CD4-positive, alpha-beta T cell treated with Interferon alpha-2 for 1 hour (primary cell): ENCODE data around the gene GRID2.
"Not testable (repeated sequence)": the region's sequence is repeated elsewhere in the genome, so short reads cannot be mapped to it uniquely, and the experiment has no call there.

Source experiments
- DNase-seq, 2 donors: peaks; one replicate each; pipeline ENCODE4 v3.0.0-alpha.2; 2020 to 2022

Gene GRID2

GRCh38 chr4:92444143-92444843, 140.5 kb downstream of the GRID2 start:
- DNase-seq, result not testable (repeated sequence)

- DNase-seq, result no peak
Measured at GRCh38 chr4:92445127-92445526, 141.4 kb downstream of the GRID2 start.

DNA sequence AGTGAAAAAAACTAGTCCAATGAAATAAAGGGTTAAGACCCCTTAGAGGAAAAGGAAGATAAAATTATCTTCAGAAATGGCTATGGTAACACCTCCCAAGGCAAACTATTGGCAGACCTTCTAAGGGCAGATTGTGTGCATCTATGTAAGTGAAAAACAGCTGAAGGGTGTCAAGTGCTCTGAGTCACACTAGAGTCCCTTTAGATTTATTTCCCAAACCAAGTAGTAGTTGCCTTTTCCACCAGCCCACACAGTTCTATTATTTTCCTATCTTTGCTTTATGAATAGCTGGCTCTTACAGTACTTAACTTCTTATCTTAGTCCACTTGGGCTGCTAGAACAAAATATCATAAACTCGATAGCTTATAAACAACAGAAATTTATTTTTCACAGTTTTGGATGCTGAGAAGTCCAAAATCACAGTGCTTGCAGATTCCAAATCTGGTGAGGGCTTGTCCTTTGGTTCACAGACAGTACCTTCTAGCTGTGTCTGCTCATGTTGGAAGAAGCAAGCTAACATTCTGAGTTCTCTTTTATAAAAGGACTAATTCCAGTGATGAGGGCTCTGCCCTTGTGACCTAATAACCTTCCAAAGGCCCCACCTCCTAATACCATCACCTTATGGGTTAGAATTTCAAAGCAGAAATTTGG, 143.6 kb downstream of the GRID2 start:
- DNase-seq, result no peak

DNA sequence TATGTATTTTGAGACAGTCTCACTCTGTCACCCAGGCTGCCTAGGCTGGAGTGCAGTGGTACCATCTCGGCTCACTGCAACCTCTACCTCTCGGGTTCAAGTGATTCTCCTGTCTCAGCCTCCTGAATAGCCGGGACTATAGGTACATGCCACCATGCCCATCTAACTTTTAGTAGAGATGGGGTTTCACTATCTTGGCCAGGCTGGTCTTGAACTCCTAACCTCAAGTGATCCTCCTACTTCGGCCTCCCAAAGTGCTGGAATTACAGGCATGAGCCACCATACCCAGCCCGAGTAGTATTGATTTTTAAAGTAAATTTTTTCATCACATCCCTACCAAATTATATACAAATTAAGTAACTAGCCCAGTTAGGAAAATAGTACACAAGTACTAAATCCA, 144.4 kb downstream of the GRID2 start:
- not testable (repeated sequence) for DNase-seq

GRCh38 chr4:92450694-92451093, 146.9 kb downstream of the GRID2 start:
- DNase-seq, result no peak

DNA sequence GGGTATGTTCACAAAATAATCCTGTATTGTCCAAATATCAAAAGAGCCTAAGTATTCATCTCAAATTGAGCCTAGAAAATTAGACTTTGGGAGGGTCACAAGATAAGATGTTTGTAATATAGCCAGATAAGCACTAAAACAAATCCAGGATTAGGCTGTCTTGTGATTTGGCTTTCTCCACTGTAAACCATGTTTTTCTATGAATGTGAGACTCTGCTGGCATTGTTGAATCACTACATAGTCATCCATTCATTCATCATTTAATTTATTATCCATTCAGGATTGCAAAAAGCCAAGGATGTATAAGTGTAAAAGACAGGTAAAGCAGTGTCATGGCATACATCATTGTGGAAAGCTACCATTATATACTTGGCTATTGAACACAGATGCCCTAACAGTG, 148.0 kb downstream of the GRID2 start:
- DNase-seq, result no peak

DNA sequence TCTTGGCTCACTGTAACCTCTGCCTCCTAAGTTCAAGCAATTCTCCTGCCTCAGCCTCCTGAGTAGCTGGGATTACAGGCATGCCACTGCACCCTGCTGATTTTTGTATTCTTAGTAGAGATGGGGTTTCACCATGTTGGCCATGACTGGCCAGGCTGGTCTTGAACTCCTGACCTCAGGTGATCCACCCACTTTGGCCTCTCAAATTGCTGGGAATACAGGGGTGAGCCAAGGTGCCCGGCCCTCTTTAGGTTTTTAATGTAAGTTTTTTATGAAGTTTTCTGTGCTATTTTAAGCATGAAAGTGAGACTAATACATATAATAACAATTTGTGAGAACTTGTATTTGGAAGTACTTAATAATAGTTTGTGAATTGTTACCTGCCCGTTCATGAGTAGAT, 148.6 kb downstream of the GRID2 start:
- not testable (repeated sequence) for DNase-seq

- DNase-seq, result no peak
Measured at GRCh38 chr4:92455329-92455839, 151.6 kb downstream of the GRID2 start.

- no peak for DNase-seq
Measured at GRCh38 chr4:92455951-92456350, 152.2 kb downstream of the GRID2 start.

- no peak for DNase-seq
Measured at GRCh38 chr4:92461732-92462131, 158.0 kb downstream of the GRID2 start.

GRCh38 chr4:92477298-92477697, 173.5 kb downstream of the GRID2 start:
- DNase-seq, result no peak

DNA sequence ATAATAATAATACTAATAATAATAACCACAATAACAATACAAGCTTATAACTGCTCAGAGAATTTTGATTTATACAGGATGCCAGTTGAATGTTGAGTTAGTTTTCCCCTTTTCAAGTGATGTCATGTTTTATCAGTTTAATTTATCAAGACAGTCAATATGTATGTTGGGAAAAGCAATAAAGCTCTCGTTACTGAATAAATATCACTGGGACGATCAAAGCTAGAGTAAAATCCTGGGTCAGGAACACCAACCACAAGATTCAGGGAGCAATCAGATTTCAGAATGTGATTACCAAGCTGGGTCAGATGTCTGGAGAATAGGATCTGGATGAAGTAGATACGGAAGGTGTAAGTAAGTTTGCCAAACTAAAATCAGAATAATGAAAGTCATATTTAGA, 179.6 kb downstream of the GRID2 start:
- no peak for DNase-seq

DNA sequence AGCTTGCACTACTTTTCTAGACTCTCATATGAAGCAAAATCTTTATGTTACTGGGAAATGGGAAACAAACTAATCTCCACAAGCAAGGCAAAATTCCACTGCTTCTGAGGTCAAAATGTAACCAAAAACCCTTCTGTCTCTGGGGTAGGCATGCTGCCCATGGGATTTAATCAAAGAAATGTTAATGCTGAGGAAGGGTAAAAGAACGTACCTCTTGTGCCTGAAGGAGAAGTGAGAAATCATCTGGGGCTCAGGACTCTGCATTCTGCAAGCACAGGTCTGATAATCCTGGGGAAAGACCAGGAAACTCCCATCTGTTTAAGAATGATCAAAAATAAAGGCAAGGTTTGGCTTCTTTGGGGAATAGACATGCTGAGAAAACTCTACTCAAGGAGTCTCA, 184.7 kb downstream of the GRID2 start:
- DNase-seq, result no peak

DNA sequence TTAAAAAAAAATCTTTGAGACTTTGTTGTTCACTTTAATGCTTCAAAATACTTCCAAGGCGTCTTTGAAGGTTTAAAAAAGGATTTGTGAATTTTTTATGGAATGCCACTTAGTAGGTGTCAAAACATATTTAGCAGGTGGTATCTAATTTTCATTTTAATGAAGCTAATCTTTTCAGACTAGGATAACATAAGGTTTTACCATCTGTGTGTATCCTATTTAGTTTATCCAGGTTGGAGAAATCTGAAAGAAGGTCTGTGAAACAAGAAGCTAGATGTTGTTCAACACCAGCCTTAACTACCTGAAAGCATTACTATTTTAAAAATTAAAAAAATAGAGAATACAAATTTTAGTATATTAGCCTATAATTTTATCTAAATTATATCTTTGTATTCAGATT, 193.4 kb downstream of the GRID2 start:
- DNase-seq, result no peak

DNA sequence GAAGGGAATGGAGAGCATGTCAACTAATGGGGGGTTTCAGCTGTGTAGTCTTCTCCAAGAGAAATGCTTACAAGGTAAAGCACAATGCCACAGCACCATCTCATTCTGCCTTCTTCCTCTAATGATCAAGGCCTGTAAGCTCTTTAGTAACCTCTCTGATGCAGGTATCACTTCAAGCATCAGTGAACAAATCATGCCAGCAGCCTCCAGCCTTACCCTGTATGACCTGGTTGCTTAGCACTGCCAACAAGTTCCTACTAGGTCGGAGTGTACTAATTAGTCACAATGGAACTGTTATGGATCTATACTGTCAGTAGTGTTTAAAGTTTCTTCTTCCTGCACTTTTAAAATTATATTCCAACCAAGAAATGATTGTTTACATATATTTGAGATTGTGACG, 197.7 kb downstream of the GRID2 start:
- no peak for DNase-seq

DNA sequence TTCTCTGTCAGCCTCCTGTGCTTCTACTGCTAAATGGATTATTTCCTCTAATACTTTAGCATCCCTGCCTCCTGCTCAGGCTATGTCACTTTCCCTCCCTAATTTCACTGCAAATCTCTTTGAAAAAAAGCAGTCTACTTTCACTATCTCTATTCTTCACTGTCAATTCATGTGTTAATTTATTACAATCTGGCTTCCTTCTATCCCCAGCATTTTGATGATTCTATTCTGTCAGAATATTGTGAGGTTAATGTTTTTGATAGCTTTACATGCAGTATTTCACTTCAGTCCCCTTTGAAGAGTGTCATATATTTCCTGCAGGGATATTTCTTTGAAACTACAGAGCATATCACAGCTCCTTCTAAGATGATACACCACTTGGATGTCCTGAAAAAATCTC, 203.2 kb downstream of the GRID2 start:
- no peak for DNase-seq

DNA sequence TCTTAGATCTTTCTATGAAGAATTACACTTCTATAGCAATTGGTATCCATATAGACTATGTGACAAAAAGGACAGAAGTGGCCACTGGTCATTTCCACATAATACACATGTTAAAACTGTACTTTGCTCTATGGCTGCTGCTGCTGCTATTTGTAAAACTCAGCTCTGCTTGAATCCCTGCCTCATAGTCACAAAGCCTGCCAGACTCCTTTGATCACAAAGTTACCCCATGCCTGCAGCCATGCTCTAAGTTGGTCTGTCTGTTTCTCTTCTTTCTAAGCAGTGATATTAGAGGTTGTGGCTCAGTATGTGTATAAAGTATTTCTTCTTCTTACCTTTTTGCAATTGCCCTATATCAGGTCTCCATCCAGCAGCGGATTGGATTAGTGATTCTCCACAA, 210.9 kb downstream of the GRID2 start:
- no peak for DNase-seq

GRCh38 chr4:92516450-92516849, 212.7 kb downstream of the GRID2 start:
- no peak for DNase-seq

DNA sequence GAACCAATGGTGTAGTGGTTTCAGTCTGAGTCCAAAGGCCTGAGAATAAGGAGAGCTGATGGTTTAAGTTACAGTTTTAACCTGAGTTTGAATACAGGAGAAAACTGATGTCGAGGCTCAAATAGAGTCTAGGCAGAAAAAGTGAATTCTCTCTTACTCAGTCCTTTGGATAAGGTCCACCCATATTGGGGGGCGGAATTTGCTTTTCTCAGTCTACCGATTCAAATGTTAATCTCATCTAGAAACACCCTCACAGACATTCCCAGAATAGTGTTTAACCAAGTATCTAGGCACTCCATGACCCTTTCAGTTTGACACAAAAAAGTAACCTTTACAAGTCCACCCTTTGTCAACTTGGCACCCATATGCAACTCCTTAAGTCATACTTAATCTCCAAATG, 216.0 kb downstream of the GRID2 start:
- no peak for DNase-seq

DNA sequence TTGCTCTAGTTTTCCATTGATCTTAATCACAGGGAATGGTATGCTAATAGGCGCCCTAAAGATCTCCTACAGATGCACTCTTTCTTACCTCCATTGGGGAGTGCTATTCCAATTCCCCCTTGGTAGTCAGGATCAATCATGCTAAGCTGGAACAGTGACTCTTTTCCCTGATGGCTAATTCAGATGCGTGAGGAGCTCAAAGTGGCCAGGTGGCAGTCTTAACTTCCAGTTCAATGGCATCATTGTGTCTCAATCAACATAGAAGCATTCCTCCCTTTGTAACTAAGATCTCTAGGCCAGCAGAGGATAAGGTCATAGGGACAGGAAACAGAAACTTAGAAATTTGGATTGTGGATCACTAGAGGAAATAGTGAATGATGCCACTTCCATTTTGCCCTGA, 216.8 kb downstream of the GRID2 start:
- DNase-seq, result no peak

DNA sequence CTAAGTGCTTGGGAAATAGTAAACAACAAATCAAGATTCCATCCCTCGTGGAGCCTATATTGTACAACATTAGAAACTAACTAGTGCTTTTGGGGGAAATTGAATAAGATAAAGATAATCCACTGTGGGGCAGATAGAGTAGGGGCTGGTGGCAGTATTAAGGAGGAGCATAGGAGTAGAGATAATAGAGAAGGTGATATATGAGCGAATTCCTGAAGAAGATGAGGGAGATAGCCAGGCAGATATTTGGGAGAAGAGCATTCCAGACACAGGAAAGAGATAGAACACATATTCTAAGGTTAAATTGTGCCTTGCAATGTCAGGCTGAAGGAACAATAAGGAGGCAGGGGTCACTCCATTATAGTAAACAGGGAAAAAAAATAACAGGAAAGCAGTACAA, 218.2 kb downstream of the GRID2 start:
- DNase-seq, result no peak

GRCh38 chr4:92522356-92522755, 218.6 kb downstream of the GRID2 start:
- no peak for DNase-seq

DNA sequence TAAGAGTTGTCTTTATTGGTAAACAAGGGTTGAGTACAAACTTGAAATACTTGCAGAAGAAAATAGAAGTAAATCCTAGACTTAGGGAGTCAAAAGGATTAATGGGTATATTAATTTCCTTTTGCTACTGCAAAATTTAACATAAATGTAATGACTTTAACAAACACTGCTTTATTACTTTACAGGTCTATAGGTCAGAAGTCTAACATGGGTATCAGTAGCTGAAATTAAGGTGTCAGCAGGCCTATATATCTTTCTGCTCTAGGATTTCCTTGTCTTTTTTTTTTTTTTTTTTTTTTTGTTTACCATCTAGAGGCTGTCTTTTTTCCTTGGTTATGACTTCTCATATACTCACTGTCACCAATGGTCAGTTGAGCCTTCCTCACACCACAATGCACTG, 220.4 kb downstream of the GRID2 start:
- no peak for DNase-seq

DNA sequence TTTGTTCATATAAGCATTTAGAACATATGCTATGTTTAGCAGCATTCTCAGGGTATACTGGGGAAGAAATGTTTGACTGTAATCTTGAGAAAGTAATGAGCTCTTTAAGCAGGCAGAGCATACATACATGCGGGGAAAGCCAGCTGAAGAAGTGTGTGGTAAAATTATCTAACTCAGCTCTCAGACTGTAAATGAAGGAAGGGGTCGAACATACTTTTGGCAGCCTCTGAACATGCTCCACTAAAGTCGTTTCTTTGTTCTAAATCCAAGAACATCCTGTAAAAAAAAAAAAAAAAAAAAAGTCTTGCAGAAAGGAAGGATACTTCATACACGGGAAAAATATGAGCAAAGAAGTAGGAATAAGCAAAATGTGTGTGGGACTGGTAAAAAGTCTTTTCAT, 224.8 kb downstream of the GRID2 start:
- DNase-seq, result no peak

GRCh38 chr4:92529510-92529909, 225.7 kb downstream of the GRID2 start:
- no peak for DNase-seq
